Activated gamma-delta T cell treated with anti-CD3 and anti-CD28 coated beads, Interleukin-2, amount 50 U/mL, for 16 hours (primary cell): ENCODE results near the gene SDCCAG8.

Experiments
- DNase-seq: peaks from one replicate; pipeline ENCODE4 v3.0.0-alpha.2; 2020; ENCODE audit warnings: low read depth

The SDCCAG8 gene

DNA sequence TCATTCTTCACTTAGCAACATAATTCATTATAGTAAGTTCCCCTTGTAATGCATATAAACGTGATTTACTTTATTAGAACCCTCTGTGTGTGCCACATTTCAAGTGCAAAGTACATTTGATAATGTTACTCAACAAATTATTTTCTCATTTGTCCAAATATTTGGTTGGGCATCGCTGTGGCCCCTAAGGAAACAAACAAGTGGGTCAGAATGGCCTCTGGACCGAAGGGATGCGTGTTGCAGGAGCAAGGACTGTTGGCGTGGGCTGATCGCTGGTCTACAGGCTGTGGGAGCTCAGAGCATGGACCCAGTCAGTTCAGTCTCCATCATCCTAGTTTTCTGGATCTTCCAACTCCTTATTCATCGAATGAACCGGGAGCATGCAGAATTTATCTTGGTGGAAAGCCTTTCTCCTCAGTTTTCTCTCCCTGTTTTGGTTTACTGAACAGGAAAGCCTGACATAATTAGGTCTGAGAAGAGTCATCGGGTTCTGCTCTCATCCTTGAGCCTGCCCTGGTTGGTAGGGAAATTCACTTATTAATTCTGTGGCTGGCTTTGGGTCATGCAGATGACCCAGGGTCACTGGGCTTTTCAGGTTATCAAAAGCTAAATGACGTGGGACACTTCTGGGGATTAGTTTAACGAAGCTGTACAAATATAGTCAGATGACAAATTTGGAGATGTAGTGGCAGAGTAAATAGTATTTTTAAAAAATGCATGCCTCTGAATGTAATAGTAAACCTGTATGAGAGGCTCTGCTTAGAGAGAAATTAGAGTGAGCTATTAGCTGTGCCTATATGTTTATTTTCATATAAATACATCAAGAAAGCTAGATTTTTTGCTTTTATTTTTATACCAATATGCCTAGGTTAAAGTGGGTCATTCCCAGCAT lies 200.2 kb downstream of the SDCCAG8 start:
- DNase-seq = no peak

DNA sequence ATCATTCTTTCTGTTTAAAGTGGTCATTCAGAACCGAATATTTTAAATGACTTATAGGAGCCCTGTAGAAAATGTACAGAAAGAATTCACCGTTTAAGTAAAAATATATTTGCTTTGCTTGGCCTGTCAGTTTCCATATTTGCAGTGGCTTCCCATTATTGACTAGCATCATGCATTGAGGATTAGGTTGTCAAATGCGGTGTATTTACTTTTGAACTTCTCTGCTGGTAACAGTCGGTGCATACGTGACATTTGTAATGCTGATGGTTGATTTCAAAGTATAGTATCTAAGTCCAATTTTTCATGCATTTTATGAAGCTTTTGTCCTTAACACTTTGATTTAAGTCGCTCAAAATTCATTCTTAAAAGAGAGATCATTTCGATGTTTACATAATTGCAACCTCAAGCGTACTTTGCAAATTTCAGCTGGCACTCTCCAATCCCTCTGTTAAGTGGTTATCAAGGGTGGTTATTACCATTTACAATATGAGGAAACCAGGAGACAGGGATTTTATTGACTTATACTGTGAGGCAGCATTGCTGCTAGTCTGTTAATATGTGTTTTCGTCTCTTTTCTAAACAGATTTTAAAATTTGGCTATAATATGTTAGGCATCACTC lies 201.6 kb downstream of the SDCCAG8 start:
- no peak for DNase-seq

DNA sequence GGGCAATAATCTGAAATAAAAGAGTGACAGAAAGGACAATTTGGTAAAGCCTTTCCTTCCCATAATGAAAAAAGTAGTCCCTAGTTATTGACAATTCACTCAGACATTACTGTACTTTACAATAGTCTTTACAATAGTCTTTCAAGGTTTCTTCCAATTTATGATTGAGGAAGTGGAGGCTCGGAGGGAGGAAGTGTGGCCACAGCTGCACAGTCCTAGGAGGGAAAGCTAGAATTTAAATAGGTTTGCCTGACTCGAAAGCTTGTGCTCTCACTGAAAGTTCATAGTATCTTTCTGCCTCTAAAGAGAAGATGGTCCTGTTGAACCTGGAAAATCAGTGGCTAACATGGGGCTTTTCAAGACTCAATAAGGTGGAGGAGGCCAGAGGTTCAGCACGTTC lies 203.2 kb downstream of the SDCCAG8 start:
- no peak for DNase-seq

DNA sequence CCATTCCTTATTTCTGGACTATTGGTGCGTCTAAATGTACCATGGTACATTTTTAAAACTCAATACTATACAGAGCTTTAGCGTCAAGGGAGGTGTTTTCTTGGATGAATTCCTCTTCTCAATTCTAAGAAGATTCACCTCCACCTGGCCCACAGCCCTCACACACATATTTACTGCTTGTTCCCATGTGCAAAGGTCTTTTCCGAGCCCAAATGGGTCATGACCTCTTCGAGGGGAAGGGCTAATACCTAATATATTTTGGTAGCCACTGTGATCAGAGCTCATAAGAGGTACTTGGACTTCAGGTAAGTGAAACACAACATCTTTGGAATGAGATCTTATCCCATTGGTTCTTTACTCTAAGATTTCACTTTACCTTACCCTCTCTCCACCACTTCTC lies 205.9 kb downstream of the SDCCAG8 start:
- no peak for DNase-seq

DNA sequence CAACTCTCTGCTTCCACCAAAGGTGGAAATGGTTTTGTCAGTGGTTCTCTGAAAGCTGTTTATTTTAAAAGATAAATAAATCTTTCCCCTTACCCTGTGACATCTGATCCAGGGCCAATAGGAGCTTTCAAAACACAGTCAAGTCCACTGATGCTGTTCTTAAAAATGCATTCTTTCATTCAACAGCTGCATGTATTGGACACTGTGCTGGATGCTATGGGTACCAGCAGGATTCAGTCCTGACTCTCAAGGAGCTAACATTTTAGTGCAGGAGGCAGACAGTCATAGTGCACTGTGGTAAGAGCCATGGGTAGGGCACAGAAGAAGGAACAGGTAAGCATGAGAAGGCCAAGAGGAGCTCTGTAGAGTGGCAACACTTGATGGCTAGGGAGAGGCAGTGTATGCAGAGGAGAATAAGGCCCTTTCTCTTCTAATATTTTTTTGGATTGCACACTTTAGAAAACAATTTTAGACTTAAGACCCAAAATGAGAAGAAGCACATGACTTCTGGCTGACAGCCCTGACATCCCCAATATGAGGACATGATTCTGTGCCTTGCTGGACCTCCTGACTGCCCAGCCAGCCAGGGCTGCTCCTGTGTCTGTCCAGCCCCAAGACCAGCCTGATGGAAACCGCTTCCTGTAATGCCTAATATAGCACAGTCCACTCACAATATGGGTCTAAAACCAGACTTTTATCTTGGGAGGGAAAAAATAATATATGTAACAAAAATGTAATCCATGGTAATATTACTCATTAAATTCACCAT lies 207.3 kb downstream of the SDCCAG8 start:
- DNase-seq = no peak

DNA sequence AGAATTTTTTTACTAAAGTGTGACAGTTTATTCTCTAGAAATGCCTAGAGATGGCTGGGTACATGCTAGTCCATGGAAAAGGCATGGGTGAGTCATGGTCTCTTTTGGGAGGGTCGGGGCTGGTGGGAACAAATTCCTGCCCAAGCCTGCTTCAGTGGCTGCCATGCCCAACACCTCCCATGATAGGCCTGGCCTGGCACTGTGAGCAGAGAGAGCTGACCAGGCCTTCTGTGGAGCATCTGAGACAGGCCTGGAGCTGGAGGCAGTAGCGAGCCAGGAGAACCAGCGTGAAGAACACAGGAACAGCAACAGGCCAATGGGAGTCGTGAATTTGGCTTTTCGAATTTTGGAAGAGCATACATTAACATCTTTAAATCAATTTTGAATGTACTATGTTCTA lies 209.2 kb downstream of the SDCCAG8 start:
- DNase-seq = no peak

DNA sequence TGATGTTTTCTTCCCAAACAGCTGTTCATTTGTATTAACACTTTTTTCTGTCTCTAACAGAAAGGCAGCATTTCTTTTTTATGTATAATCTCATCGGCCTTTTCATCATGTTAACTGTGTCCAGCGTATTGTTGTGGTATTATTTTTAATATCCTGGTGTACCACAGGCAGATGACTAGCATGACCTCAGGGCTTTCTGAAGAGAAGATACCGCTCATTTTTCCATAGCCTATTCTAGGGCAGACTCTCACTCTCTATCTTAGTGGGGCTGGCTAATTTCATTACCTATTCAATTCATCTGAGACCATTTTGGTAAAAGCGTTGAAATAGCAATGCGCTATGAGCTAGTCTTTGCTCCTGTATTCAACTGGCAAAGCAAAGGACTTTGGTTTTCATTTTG lies 209.9 kb downstream of the SDCCAG8 start:
- DNase-seq = no peak

DNA sequence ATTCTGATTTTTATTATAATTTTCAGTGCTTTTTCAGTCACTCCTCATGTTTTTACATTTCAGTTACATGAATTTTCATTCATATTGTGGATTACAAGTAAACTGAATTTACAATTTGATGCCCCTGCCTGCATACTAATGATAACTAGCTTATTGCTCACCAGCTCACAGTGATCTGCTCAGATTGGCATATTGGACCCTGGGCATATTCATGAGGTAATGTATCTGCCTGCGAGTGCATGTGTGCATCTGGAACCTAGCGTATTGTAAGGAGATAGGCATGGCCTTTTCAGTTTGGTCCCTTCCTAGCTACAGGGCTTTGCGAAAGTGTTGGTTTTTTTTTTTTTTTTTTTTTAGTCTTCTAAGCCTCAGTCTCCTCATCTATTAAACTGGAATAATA lies 213.7 kb downstream of the SDCCAG8 start:
- DNase-seq = no peak

DNA sequence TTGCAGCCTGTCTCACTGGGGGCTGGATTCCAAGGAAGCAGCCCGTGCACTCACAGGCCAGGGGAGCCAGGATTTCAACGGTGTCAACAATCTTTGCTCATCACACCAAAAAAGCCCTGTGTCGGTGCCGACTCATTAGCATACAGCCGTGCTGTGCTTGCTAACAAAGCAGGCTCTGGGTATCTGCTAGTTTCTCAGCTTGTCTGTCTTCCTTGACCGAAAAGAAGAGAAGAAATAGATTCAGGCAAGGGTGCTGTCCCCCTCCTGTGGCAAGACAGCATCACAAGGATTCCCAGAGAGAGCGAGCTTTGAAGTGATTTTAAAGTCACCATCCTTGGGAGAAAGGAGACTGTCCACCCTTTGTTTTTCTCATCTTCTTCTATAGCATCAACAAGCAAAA lies 214.7 kb downstream of the SDCCAG8 start:
- DNase-seq = no peak

DNA sequence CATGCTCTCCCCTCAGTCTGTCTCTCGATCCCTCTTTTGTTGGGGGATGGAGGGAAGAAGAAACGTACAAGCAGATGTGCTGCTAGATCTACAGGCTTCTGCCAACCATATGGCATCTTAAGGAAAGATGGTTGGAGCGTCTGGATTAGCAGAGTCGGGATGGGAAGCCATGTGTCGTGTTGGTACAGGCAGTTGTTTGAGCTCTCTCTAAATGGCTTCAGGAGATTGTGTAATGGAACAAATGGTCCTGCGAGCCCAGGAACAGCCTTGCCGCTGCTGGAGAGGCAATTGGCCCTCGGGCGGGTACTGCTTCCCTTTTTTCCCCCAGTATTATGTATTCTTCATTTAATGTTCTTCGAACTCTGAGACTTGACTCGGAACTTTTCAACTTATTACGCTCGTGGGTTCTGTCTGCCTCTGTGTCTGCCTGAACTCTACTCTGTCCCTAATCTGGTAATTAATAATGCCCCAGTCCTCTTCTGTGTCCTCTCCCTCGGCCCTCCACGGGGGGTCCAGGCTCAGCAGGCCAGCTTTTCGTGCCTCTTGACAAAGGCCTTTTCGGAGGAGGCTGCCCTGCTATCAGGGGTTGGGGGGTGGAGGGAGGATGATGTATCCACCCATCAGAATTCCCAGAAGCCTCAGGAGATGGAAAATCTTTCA lies 215.3 kb downstream of the SDCCAG8 start:
- DNase-seq = no peak

DNA sequence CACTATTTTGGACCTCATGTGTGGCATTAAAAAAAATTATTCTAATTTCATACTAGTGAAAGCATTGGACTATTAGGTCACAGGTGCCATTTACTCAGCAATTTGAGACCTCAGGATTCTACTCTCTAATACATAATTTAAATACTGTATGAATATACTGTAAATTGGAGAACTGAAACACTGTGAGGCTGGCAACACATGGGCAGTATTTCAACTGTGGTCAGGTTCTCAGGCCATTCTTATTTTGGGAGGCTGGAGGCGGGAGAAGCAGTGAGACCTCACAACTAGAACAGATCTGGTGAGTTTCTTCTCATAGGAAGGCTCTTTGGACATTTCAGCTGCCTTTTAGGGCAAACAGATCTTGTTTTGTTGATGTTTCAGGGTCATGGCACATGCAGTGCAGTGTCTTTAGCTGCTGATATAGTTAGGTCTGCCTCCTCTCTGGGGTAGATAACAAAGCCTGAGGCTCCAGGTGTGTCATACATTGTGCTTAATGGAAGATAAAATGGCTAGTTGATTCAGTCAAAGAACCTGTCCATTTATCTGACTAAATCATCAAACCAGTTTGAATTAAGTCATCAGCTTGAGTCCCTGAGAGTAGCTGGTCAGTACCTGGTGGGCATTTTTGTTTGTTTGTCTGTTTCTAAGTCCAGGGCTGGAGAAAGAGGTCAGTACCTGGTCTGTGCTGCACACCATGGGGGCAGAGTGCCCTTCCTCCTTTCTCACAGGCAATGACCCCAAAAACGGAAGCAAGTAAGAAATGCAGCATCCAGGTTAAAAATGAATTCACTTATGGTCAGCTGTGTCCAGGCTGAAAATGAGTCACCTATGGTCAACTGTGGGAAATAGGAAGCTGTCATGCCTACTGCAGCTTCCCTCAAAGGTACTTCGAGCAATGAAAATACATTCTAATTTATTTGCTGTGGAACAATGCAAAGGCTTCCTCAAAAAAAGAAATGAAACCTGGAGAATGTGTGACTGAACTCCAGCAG lies 216.2 kb downstream of the SDCCAG8 start:
- DNase-seq = no peak

DNA sequence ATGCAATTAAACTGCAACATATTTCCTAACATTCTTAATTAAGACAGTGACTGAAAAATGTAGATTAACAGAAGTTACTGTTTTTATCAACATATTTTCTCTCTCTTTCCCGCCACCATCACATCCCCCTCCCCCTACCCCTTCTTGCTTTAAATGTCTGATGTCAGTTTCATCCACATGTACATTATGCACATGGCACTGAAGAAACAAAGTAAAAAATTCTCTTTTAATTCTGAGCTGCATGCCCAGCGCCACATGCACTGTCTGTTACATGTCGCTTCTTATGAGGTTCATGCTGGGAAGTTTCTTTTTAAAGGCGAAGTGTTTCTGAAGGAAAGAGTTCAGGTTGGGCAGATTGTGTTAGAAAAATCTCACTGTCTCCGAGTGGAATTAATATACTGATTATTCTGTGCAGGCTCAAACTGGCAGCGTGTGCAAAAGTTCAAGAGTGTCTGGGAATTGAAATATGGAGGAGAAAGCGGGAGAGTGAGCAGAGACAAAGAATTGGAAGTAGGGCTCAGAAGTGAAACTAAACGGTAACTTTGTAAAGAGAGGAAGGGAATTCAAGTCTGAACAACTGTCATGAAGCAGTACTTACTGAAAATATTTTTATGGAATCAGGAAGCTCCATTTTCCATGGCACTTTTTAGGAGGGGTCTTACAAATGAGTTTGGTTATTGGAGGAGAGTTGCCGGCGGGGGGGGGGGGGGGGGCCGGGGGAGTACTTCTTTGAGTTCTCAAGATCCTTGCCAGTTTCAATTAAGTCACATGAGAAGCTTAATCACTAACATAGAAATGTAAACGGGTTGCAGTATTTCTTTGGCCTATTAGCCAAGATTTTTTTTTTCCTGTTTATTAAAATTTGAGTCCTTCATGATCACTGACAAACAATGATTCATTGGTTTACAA lies 217.6 kb downstream of the SDCCAG8 start:
- DNase-seq = no peak

DNA sequence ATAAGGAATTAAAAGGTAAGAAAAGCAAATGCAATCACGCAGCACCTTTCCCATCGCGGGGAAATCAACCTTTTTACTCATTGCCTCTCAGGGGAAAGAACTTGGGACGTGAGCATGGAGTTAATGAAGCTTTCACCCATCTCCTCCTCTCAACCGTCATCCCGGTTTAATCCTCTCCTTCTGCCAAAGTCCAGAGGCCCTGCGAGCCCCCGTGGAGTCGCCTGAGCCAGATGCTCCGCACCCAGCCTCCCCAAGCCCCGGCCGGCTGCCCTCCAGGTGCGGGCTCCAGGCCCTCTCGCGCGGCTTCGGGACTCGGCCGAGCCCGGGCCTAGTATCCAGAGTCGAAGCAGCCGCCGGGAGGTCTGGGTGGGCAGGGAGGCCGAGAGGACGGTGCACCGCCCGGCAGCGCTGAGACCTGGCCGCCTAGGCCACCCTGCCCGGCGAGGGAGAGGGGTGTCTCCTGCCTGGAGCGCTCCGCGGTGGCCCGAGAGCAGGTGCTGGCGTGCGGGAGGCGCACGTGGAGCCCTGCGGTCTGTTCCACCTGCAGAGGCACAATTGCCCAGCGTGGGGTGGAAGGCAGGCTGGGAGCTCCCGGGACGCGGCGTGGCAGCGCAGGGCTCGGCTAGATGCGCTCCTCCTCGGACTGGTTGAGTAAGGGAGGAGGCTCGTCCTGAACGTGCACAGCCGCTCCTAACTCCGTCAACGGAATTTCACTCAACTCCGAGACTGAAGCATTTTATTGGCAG lies 218.5 kb downstream of the SDCCAG8 start:
- DNase-seq = no peak

DNA sequence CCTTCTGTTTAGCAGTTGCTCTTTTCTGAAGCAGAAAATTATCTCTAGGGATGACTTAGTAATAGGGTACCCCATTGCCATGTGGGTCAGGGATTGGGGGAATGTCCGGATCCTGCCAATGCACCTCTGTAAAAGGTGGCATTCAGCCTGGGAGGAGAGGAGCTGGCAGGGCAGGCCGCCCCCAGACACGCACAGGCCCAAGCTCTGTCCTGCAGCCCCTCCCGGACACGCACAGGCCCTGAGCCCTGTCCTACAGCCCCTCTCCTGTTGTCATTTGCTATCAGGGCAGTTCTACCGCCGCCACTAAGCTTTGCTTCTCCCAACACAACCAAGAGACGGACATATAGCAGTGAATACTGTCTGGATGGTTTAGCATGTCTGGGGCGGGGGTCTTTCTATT lies 219.1 kb downstream of the SDCCAG8 start:
- DNase-seq = no peak

DNA sequence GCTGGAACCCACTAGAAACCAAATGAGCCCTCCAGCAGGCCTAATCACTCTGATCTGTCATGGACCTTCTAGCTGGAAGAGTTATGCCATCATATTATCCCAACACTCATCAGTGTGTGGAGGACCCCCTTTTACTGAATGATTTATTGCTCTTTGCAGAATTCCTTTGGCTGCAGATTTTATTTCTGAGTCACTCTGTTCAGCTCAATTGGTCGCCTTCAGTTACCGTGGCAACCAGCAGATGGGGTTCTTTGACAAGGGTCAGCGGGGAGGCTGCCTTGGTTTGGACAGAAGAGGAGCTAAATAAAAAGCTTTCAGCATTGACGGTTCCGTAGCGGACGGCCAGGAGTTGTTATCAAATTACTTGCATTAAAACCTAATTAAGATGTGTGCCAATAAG lies 220.1 kb downstream of the SDCCAG8 start:
- no peak for DNase-seq

DNA sequence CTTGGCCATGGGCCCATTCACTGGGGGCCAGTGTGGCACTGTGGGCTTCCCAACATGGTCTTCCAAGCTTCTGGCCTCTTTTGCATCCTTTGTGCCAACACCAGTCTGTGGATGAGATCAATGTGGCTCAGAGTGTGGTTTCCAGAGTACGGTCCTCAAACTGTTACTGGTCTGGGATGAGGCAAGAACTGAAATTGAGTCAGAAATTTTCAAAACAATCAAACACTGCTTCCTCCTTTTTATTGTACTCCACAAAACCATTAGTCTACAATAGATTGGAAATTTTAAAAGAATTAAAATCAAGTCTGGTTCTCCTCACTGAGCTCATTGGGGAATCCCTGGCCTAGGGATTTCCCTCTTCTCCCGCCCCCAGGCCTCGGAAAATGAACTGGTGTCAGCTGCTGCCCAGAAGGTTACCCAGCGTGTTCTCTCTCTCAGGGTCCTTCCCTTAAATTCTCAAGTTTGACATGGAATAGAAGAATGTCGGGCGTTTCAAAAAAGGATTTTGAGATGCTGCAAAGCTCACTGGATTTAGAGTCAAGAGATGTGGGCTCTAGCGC lies 222.0 kb downstream of the SDCCAG8 start:
- DNase-seq = no peak

DNA sequence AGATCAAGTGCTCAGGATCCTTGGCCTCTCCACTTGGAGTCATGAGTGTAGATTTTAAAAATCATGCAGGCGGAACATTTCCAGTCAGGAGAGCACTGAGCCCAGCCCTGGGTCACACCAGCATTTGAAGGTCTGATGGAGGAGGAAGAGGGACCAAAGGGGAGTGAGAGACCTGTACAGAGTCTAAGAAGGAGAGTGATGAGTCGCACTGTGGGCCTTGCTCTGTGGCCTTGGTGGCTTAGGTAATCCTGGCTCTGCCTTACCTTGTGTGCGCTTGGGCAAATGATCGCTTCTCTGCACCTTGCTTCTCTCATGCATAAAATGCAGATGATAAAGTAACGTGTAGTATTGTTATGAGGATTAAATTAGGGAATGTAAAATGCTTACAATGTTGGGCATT lies 225.3 kb downstream of the SDCCAG8 start:
- DNase-seq = no peak

DNA sequence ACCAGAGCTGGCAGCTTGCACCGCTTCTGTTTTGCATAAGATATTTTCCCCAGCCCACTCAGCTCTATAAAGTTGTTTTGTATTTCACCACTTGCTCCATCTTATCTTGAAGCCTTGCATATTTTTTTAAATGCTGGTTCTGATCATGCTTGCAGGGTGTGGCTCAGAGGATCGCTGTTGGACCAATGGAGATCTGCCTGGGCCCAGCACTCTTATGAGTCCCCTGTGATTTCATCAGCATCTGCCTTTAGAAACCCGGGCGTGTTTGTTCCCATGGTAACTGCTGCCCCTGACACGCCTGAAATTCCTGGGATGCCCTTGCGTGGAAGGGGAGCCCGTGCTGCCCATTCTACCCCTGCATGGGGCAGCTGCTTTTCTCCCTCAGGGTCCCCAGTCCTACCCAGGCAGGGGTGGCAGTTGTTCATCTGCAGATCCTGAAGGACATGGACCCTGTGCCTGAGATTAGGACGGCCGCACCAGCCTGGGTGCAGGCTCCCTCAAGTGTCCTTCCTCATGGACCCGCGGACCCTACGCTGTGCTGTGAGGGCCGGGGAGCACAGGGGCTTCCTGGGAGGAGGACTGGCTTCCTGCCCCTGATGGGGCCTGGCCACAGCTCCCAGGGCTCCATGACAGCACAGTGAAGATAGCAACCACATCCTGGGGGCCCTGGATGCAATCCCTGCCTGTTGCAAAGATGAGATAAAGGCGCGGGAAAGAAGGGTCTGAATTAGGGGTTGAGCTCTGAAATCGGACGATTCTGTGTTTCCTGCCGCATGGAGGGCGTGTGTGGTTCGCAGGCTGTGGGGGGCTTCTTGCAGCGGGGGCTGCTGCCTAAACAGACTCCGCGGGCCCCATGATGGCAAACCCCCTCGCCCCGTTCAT lies 226.5 kb downstream of the SDCCAG8 start:
- DNase-seq = no peak
